Stimulated activated naive CD8-positive, alpha-beta T cell treated with anti-CD3 and anti-CD28 coated beads, Interleukin-15, amount 100 ng/mL, for 72 hours (primary cell): ENCODE measurements around the gene FAM163A.

Source experiments
- ATAC-seq: fragments of 150-1000 bp; cut with Tn5 transposase; 2 replicates; pipeline ENCODE4 v1.10.0; 2021; ENCODE audit warnings: mild to moderate bottlenecking, moderate library complexity
- DNase-seq, 2 donors: peaks; one replicate each; pipeline ENCODE4 v3.0.0; 2021 to 2022
- H3K27ac Mint-ChIP-seq, 2 donors: one replicate each; pipeline ENCODE4 v1.8.0; 2022; ENCODE audit warnings: mild to moderate bottlenecking in 2 of 2, mixed read lengths in 2 of 2, moderate library complexity in 2 of 2
- H3K27me3 Mint-ChIP-seq: one replicate; pipeline ENCODE4 v1.8.0; 2022; ENCODE audit warnings: mixed read lengths
- H3K4me1 Mint-ChIP-seq: one replicate; pipeline ENCODE4 v1.8.0; 2022; ENCODE audit warnings: mild to moderate bottlenecking, mixed read lengths
- H3K4me3 Mint-ChIP-seq, 2 donors: one replicate each; pipeline ENCODE4 v1.8.0; 2022; ENCODE audit warnings: mild to moderate bottlenecking in 2 of 2, mixed read lengths in 2 of 2, moderate library complexity in 1 of 2
- H3K9me3 Mint-ChIP-seq, 2 donors: one replicate each; pipeline ENCODE4 v1.8.0; 2022; ENCODE audit warnings: mixed read lengths in 2 of 2

The FAM163A gene

DNA sequence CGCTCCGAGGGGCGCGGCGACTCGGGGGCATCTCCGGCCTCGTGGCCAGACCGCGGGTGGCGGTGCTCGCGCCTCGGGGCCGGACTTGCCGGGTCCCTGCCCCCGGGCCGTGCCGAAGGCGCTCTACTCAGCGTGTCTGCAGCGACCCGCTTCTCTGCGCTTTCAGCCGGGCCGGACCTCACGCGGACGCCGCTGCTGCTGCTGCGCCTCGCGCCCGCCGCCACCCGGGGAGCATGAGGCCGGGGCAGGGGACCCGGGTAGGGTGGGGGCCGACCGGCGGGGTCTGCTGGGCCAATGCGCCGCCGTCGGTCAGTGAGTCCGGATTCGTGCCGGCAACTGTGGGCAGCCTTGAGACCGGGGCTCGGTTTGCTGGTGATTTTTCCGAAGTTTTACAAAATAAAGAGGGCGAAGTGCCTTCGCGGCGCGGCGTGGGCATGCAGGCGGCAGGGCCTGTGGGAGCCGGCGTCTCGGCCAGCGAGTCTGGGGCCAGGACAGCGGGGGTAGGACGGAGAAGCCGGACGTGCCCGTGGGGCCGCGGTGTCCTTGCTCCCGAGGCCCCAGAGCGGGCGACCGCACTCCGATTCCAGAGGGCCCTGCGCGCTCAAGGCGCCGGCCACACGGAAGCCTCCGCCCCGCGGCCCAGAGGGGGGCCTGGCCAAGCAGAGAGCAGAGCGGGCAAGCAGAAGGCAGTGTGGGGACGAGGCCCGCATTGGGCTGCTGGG, 749 bp downstream of the FAM163A start:
- Mint-ChIP-seq H3K4me1 (peaks cover 14% of the 10 kb centered on the region), H3K27ac (no peak overlapping the region), H3K9me3 (no peaks in the 10 kb centered on the region), H3K4me3 (peak overlapping the region; percentile 40 to 67), H3K27me3 (peaks cover 95% of the 10 kb centered on the region)
- ATAC-seq (peak; percentile 47), DNase-seq (no peak)

DNA sequence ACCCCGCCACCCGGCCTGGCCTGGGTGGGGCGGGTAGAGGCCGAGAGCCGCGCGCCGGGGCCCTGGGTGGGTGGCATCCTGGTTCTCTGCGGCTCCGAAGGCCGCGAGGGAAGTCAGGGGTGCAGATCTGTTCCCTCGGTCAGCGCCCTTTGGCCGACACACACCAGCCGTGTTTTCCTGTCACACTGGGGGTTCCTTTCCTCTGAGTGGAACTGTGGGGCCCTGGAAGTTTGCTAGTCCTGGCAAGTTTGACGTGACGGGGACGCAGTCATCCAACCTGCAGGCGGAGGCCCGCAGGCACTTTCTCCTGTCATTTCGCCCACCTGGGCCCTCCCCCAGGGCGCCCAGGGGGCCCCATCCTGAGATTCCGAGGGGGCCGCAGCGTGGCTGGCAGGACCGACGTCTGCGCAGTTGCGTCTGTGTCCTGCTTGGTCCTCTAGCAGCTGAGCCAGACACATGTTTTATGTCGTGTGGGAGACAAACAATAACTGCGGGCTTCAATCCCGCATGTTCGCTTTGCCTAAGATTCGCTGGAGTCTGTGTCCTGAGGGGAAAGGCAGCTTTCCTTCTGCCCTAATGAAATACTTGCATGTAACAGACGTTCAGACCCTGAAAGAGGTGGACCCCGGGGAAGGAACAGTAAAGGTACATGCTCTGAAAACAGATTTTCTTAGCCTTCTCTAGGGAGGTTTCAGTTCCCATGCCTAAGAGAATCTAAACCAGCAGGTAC, 1.5 kb downstream of the FAM163A start:
- Mint-ChIP-seq H3K27ac (no peak overlapping the region), H3K4me1 (peaks cover 14% of the 10 kb centered on the region), H3K4me3 (peak overlapping the region in 1 of 2 donors; percentile 25), H3K27me3 (peaks cover 88% of the 10 kb centered on the region), H3K9me3 (no peaks in the 10 kb centered on the region)
- DNase-seq, result no peak
- no peak for ATAC-seq

DNA sequence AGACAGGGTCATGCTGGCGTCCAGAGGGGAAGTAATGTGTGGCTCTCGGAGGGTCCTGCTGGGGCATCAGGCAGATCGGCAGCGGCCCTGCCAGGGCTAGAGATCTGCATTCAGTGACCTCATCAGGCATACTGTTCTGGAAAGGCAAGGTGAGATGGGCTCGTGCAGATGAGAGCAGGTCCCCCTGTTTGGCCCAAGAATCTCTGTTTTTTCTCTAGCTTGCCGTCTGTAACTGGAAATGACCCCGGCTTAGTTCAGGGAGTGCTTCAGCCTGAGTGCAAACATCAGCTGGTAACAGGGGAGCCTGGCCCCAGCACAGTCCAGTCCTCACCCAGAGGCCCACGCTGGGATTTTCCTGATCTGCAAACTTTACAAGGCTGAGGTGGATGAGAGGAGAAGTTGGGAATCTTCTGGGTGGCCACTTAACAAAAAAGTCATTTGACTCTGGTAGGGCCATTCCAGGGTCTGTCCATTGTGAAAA, 2.1 kb downstream of the FAM163A start:
- Mint-ChIP-seq H3K4me1 (peaks cover 14% of the 10 kb centered on the region), H3K4me3 (no peak overlapping the region)

DNA sequence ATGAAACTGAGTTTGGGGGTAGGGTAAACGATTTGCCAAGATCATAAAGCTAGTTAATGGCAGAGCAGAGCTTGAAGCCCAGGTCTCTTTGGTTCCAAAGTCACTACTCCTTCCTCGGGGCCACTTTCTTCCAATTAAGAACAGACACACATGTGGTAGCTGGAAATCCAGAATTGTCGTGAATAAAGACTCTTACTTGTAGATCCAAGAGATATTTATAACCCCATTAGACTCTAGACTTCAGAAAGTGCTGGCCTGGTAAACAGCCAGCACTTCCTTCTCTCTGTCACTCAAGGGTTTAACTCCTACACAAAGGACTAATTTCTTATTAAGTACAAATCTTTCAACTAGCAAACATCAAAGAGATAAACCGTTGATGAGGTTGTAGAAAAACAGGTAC, 2.7 kb downstream of the FAM163A start:
- H3K27me3 Mint-ChIP-seq, result peaks cover 87% of the 10 kb centered on the region
- no peak for ATAC-seq
- peaks cover 14% of the 10 kb centered on the region for H3K4me1 Mint-ChIP-seq
- H3K9me3 Mint-ChIP-seq, result peaks cover 0 to 6% of the 10 kb centered on the region in 2 donors
- no peak for DNase-seq
- no peak overlapping the region for H3K4me3 Mint-ChIP-seq
- H3K27ac Mint-ChIP-seq, result no peak overlapping the region

More for the DNA sequence above, 2.1 kb downstream of the FAM163A start:
- Mint-ChIP-seq H3K27ac (no peak overlapping the region), H3K27me3 (peaks cover 87% of the 10 kb centered on the region), H3K9me3 (peaks cover 0 to under 1% of the 10 kb centered on the region in 2 donors)
- no peak for ATAC-seq
- DNase-seq, result no peak

DNA sequence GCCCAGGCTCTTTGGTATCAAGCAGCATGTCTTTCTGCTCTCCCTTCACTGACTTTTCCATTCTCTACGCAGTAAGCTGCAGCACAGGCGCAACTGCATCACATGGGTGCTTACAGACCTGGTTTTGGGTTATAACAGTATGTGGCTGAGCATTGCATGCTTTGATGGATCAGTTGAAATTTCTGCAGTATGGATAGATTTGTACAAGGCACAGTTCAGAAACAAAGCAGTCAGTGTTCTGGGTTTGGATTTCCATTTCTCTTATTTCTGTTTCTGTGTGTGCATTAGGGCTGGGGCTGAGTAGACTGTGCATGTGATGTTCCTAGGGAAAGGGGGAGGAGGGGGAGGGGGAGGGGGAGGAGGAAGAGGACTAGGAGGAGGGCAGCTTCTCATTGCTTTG, 4.5 kb downstream of the FAM163A start:
- DNase-seq, result no peak
- no peak for ATAC-seq
- Mint-ChIP-seq H3K27ac (no peak overlapping the region), H3K27me3 (peaks cover 77% of the 10 kb centered on the region), H3K9me3 (peaks cover 6 to 15% of the 10 kb centered on the region in 2 donors), H3K4me1 (peaks cover 11% of the 10 kb centered on the region), H3K4me3 (no peak overlapping the region)

DNA sequence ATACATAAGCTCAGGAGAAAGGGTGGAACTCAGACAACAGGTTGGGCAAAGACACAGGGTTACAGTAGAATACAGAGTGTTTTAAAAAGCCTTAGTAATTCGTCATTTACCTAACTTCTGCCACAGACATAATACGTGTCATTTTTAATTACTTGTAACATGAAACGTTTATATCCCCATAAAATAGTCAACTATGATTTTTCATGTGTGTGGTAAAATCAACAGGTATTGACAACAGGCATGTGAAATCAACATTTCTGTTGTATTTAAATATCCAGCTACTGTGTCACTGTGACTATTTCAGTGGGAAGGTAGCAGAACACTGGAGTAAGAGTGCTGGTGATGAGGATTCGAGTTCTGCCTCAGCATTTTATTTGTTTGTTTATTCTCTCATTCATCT, 5.7 kb downstream of the FAM163A start:
- Mint-ChIP-seq H3K27me3 (peaks cover 65% of the 10 kb centered on the region), H3K27ac (no peak overlapping the region), H3K4me1 (peaks cover 4% of the 10 kb centered on the region), H3K9me3 (peaks cover 6 to 15% of the 10 kb centered on the region in 2 donors), H3K4me3 (no peak overlapping the region)
- DNase-seq, result no peak
- no peak for ATAC-seq

DNA sequence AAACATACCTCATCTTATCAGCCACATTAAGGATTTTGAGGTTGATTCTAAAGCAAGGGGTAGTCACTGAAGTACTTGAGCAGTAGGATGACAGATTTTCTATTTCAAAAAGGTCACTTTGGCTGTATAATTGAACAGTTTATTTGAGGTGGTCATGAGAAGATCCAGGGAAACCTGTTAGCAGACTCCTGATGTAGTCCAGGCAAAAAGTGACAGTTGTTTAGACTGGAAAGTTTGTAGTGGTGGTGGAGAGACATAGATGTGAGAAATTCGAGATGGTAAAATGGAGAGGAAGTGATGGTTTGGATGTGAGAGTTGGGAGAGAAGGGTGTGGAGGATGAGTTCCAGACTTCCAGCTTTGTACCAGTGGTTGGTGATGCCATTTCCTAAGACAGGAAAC, 7.5 kb downstream of the FAM163A start:
- no peak overlapping the region for H3K27ac Mint-ChIP-seq
- DNase-seq (no peak), ATAC-seq (no peak)
- no peaks in the 10 kb centered on the region for H3K4me1 Mint-ChIP-seq
- H3K9me3 Mint-ChIP-seq, result peaks cover 6 to 15% of the 10 kb centered on the region in 2 donors
- H3K4me3 Mint-ChIP-seq, result no peak overlapping the region
- H3K27me3 Mint-ChIP-seq, result peaks cover 46% of the 10 kb centered on the region

DNA sequence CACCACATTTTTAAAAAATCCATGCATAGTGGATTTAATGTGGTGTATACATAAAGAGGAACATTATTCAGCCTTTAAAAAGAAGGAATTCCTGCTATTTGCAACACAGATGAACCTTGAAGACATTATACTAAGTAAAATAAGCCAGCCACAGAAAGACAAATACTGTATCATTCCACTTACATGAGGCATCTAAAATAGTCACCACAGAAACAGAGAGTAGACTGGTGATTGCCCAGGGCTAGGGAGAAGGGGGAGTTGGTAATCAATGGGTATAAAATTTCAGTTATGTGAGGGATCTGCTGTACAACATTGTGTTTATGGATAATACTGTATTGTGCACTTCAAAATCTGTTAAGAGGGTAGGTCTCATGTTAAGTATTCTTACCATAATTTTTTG, 10.0 kb downstream of the FAM163A start:
- no peak for ATAC-seq
- H3K4me1 Mint-ChIP-seq, result no peaks in the 10 kb centered on the region

DNA sequence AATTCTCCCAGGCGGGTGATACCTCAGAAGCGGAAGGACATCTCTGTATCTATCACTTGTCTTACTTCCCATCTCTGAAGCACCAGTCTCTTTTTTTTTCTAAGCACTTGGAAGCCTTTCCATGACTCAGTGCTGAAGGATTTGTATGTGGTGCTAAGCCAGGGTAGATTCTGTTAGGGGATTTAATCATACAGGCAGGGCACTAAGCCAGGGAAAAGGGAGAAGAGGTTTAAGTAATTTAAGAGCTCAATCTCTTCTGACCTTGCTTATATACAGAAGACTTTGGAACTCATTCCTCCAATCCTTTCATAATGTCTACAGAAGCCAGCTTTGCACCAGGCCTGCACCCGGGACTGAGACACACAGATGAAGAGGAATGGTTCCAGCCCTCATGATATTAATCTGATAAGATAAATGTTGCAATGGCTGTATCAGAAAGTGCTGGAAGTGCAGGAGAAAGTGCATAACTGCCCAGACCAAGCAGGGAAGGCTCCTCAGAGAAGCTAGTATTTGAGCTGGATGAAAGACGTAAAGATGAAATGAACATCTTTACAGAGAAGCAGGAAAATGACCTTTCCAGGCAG, 11.0 kb downstream of the FAM163A start:
- no peak for DNase-seq
- ATAC-seq, result no peak
- no peak overlapping the region for H3K27ac Mint-ChIP-seq
- no peaks in the 10 kb centered on the region for H3K4me1 Mint-ChIP-seq
- H3K4me3 Mint-ChIP-seq, result no peak overlapping the region
- peaks cover 27% of the 10 kb centered on the region for H3K27me3 Mint-ChIP-seq
- H3K9me3 Mint-ChIP-seq, result peaks cover 6 to 15% of the 10 kb centered on the region in 2 donors

More for the DNA sequence above, 10.0 kb downstream of the FAM163A start:
- peaks cover 6 to 15% of the 10 kb centered on the region in 2 donors for H3K9me3 Mint-ChIP-seq
- no peak overlapping the region for H3K4me3 Mint-ChIP-seq
- H3K27ac Mint-ChIP-seq, result no peak overlapping the region
- peaks cover 22% of the 10 kb centered on the region for H3K27me3 Mint-ChIP-seq
- DNase-seq, result no peak

DNA sequence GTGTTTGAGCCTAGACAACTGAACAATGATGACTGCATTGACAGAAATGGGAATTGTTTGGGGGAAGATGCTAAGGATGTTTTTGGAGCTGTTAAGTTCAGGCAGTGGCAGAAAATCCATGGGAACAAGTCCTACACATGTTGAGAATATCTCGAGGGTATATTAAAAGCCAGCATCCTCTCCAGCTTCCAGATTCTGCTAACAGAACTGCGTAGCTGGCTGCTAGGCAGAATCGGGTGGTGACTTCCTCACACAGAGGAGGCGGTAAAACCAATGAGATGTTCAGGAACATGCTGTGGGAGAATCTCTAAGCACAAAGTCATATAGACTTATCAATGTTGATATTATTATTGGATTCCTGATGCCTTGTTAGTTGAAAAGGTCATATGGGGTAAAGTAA, 14.8 kb downstream of the FAM163A start:
- no peaks in the 10 kb centered on the region for H3K4me1 Mint-ChIP-seq
- DNase-seq, result no peak

DNA sequence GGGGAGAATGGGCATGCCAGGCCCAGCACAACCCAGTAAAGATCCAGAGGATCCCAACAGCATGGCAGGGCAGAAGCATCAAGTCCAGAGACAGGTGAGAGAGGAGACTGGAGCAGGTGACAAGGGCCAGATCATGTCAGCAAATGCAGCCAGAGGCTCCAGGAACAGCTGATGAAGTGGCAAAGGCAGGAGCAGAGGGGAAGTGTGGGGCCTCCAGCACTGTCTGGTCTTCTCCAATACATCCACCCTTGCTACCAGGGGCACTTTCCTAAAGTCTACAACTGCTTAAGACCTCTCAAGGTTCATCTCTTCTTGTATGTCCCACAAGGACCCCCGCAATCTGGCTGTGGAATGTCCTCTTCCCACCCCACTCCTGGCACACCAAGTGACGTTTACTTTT, 17.4 kb downstream of the FAM163A start:
- ATAC-seq, result no peak
- H3K9me3 Mint-ChIP-seq, result no peaks in the 10 kb centered on the region
- no peak overlapping the region for H3K4me3 Mint-ChIP-seq
- DNase-seq, result no peak
- peaks cover 27% of the 10 kb centered on the region for H3K27me3 Mint-ChIP-seq
- no peaks in the 10 kb centered on the region for H3K4me1 Mint-ChIP-seq
- no peak overlapping the region for H3K27ac Mint-ChIP-seq

More for the DNA sequence above, 14.8 kb downstream of the FAM163A start:
- Mint-ChIP-seq H3K27ac (no peak overlapping the region), H3K27me3 (peaks cover 27% of the 10 kb centered on the region), H3K9me3 (no peaks in the 10 kb centered on the region), H3K4me3 (no peak overlapping the region)
- no peak for ATAC-seq

DNA sequence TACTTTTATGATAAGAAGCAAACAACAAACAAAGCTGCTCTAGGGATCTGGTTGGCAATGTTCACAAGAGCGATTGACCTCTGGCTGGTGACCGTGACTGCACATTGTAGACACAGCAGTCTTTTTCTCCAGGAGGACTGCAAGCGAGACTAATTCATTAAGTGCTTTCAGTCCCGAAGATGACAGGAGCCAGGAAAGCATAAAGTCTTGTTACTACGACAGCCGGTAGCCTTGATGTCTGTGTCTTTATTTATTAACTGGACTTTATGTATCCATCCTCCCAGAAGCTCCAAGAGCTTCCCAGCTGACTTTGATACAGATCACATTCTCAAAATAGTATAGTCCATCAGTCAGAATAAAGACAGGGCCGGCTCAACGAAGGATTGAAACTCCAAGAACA, 18.2 kb downstream of the FAM163A start:
- Mint-ChIP-seq H3K4me3 (no peak overlapping the region), H3K4me1 (no peaks in the 10 kb centered on the region), H3K27ac (no peak overlapping the region), H3K9me3 (no peaks in the 10 kb centered on the region), H3K27me3 (peaks cover 27% of the 10 kb centered on the region)
- DNase-seq (no peak), ATAC-seq (no peak)

DNA sequence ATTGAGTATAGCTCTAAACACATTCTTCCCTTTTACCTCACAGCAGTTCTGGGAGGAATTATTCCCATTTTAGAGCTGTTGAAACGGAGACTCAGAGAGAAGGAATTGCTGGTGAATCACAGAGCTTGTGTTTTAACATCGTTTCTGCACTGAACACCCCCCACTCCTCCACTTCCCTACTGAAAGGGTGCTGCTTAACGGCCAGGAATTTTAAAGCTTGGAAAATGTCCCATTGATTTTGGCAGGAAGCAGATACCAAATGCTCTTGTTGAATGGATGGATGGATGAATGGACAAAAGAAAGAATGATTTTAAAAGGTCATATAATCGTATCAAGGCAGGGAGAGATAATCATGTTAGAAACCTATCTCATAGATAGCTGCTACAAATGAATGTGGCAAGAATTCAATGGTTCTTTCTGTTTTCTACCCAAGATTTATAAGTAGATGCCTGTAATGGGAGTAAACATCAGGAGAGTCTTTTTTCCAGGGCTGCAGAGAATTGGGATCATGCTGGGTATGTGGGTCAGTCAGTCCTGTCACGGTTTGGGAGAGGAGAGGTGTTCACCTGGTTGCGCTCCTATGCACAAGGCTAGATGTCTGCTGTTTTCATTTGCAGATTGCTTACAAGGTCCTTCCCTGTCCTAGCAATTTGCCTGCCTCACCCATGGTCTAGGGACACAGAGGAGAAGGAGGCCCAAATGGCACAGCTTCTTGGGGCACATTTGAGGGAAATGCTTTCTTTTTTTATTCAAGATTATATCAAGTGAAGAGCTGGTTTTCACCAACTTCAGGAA, 19.0 kb downstream of the FAM163A start:
- H3K27me3 Mint-ChIP-seq, result peaks cover 27% of the 10 kb centered on the region
- ATAC-seq (no peak), DNase-seq (no peak)
- no peaks in the 10 kb centered on the region for H3K4me1 Mint-ChIP-seq
- H3K4me3 Mint-ChIP-seq, result no peak overlapping the region
- H3K9me3 Mint-ChIP-seq, result no peaks in the 10 kb centered on the region
- H3K27ac Mint-ChIP-seq, result no peak overlapping the region

DNA sequence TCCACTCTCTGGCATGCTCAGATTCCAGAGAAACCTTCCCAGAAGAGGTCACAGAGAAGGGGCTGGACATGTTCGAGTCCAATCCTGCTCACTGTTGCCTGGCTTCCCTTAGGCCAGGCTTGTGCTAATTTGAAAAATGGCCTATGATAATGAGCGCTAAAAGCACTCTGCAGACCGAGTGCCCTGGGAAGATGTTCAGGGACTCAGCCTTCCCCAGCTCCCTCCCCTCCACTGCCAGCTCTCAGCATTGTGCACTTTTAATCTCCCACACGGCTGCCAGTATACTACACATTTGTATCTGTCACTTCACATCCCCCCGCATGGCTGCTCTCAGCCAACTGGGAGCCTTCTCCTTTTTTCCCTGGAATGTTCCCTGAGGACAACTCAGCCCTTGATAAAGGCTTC, 24.1 kb downstream of the FAM163A start:
- Mint-ChIP-seq H3K27ac (no peak overlapping the region), H3K4me3 (no peak overlapping the region), H3K4me1 (no peaks in the 10 kb centered on the region), H3K27me3 (peaks cover 12% of the 10 kb centered on the region), H3K9me3 (no peaks in the 10 kb centered on the region)
- ATAC-seq, result no peak
- DNase-seq, result no peak

DNA sequence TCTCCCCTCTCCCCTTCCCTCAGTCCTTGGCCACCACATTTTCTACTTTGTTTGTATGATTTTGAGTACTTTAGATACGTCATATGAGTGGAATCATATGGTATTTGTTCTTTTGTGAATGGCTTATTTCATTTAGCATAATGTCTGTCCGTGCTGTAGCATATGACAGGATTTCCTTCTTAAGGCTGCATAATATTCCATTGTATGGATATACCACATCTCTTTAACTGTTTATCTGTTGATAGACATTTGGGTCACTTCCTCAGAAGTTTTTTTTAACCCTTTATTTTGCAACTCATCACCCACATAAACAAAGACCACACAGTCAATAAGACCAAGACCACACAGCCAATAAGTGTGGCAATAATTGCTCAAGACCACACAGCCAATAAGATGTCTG, 24.9 kb downstream of the FAM163A start:
- Mint-ChIP-seq H3K27me3 (peaks cover 10% of the 10 kb centered on the region), H3K9me3 (no peaks in the 10 kb centered on the region), H3K4me3 (no peak overlapping the region), H3K27ac (no peak overlapping the region), H3K4me1 (no peaks in the 10 kb centered on the region)
- DNase-seq (no peak), ATAC-seq (no peak)
